IPS DF 6.9 (cell line): ENCODE measurements around the gene CAMK2A.

Experiments
- DNase-seq: peaks from one replicate; pipeline ENCODE4 v3.0.0-alpha.2; 2013; ENCODE audit warnings: low read depth, low spot score
- H3K27ac ChIP-seq: one replicate; pipeline ENCODE4 v1.5.1; 2013; ENCODE audit warnings: low read length, control low read depth
- H3K27me3 ChIP-seq: 2 replicates; pipeline ENCODE4 v1.6.1; 2013; ENCODE audit warnings: mild to moderate bottlenecking, low read length; ENCODE audit not compliant: control insufficient read depth, insufficient read depth
- H3K36me3 ChIP-seq: 2 replicates; pipeline ENCODE4 v1.6.1; 2013; ENCODE audit warnings: low read length; ENCODE audit not compliant: control insufficient read depth, insufficient read depth
- H3K4me1 ChIP-seq: 2 replicates; pipeline ENCODE4 v1.6.1; 2013; ENCODE audit warnings: low read length; ENCODE audit not compliant: control insufficient read depth, insufficient read depth
- H3K4me3 ChIP-seq: 2 replicates; pipeline ENCODE4 v1.5.1; 2013; ENCODE audit warnings: mild to moderate bottlenecking, low read length
- H3K9me3 ChIP-seq: 2 replicates; pipeline ENCODE4 v1.6.1; 2013; ENCODE audit warnings: low read length, inconsistent platforms; ENCODE audit not compliant: control insufficient read depth, insufficient read depth
- WGBS: extraction: QIAGEN DNeasy Blood & Tissue Kit; methylation state at CpG from one replicate; pipeline ENCODE4 v1.1.7; 2013; ENCODE audit warnings: mixed read lengths, missing lambda C conversion rate; ENCODE audit not compliant: insufficient read length, insufficient coverage; 5-methylcytosine and 5-hydroxymethylcytosine counted together

CAMK2A gene

GRCh38 chr5:150279330-150280020 lies 10.1 kb downstream of the CAMK2A start:
- no CpG with 5 or more reads among the region's 13 CpGs for whole genome bisulfite sequencing

GRCh38 chr5:150278916-150279315 lies 10.7 kb downstream of the CAMK2A start:
- no CpG with 5 or more reads among the region's 6 CpGs for WGBS
- Histone ChIP-seq H3K4me3 (no peak overlapping the region), H3K9me3 (no peaks in the 10 kb centered on the region), H3K36me3 (no peaks in the 10 kb centered on the region), H3K27ac (no peak overlapping the region), H3K4me1 (no peaks in the 10 kb centered on the region; the same call in 1 of the 2 replicates), H3K27me3 (no peaks in the 10 kb centered on the region)
- DNase-seq: no peak

More at GRCh38 chr5:150279330-150280020, 10.1 kb downstream of the CAMK2A start:
- H3K27me3 ChIP-seq: no peaks in the 10 kb centered on the region
- no peak overlapping the region for H3K4me3 ChIP-seq
- H3K4me1 ChIP-seq: peaks cover 2% of the 10 kb centered on the region; the same call in 1 of the 2 replicates
- no peak for DNase-seq
- H3K9me3 ChIP-seq: no peaks in the 10 kb centered on the region
- H3K27ac ChIP-seq: no peak overlapping the region
- H3K36me3 ChIP-seq: no peaks in the 10 kb centered on the region

DNA sequence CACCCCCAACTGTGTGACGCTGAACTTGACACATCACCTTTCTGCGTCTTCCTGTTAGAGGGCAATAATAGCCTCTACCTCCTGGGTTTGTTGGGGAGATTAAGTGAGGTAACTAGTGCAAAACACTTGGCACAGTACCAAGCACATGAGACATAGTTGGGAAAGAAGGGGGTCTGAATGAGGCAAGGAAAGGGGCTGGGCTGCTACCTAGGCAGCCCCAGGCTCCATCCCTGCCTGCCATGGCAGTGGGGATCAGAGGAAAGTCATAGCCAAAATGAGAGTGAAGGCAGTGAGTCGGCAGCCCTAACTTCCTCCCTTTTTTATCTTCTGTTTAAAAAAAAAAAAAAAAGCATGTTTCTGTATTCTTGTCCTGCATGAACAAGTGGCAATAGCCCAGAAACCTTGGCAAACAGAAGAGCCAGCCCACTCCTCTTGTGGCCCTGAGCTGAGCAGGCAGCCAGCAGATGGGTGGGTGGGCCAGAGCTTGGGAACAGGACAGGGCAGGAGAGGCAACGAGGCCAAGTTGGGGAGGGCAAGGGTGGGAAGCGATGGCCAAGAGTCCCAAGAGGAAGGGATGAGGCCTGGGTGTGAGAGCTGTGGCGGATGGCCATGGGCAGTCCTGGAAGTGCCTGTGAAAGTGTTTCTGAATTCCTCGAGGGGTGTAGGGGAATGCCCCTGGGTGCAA lies 11.4 kb downstream of the CAMK2A start:
- no peak overlapping the region for H3K27ac ChIP-seq
- no peaks in the 10 kb centered on the region; the same call in 1 of the 2 replicates for H3K4me1 ChIP-seq
- H3K4me3 ChIP-seq: no peak overlapping the region
- no peak for DNase-seq
- H3K9me3 ChIP-seq: no peaks in the 10 kb centered on the region
- WGBS: no CpG with 5 or more reads among the region's 7 CpGs
- no peaks in the 10 kb centered on the region for H3K36me3 ChIP-seq
- no peaks in the 10 kb centered on the region for H3K27me3 ChIP-seq

GRCh38 chr5:150277043-150277442 lies 12.5 kb downstream of the CAMK2A start:
- Histone ChIP-seq H3K27ac (no peak overlapping the region), H3K36me3 (no peaks in the 10 kb centered on the region), H3K4me1 (no peaks in the 10 kb centered on the region; the same call in 1 of the 2 replicates), H3K9me3 (no peaks in the 10 kb centered on the region), H3K27me3 (no peaks in the 10 kb centered on the region), H3K4me3 (no peak overlapping the region)
- WGBS: no CpG with 5 or more reads among the region's 4 CpGs
- DNase-seq: no peak

DNA sequence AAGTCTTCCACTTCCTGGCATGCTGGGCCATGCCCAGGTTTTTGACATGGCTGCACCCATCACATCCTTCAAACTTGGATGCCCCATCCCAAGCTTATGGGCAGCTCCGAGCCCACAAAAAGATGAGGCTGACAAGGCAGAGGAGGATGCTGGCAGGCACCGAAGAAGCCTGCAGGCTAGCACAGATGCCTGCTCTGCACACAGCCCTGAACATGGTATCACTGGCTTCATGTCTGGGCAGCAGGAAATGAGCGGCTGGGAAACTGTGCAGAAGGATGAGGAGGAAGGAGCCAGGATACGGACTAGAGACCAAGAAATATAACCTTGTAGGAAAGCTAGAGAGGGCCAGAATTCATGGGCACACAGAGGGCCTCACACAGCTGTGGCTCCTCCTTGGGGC lies 14.8 kb downstream of the CAMK2A start:
- Histone ChIP-seq H3K4me3 (no peak overlapping the region), H3K27ac (no peak overlapping the region), H3K9me3 (no peaks in the 10 kb centered on the region), H3K36me3 (no peaks in the 10 kb centered on the region), H3K4me1 (peaks cover under 1% of the 10 kb centered on the region), H3K27me3 (no peaks in the 10 kb centered on the region)
- DNase-seq: no peak
- no CpG with 5 or more reads among the region's 4 CpGs for WGBS

DNA sequence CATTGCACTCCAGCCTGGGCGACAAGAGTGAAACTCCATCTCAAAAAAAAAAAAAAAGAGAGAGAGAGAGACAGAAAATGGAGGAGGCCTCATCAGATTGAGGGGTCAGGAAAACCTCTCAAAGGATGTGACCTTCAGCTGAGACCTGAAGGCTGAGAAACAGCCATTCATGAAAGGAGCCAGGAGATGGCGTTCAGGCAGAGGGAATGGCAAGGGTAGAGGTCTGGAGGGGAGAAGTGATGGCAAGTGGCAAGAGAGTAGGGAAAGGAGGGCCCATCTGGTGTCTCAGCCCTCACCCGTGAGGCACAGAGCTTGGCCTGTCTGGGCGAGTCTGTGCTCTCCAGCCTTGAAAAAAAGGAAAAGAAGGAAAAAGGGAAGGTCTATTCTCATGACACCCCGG lies 17.0 kb downstream of the CAMK2A start:
- WGBS: no CpG with 5 or more reads among the region's 5 CpGs
- DNase-seq: no peak
- Histone ChIP-seq H3K4me3 (no peak overlapping the region), H3K4me1 (peaks cover 2% of the 10 kb centered on the region), H3K27me3 (no peaks in the 10 kb centered on the region), H3K9me3 (no peaks in the 10 kb centered on the region), H3K27ac (no peak overlapping the region), H3K36me3 (no peaks in the 10 kb centered on the region)

DNA sequence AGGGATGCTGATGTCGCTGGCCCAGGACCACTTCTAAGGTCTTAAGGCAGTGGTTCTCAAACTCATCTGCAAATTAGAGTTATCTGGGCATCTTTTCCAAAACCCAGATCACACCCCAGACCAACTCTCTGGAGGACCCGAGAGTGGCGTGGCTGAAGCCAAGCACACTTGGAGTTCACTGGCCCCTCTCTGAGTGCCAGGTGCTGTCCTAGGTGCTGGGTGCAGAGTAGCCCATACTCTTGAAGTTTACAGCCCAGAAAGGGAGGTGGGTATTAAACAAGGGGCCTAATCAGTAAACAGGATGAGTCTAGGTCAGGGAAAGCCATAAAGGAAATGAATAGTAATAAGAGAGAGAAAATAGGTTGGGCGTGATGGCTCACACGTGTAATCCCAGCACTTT lies 17.6 kb downstream of the CAMK2A start:
- Histone ChIP-seq H3K4me3 (no peak overlapping the region), H3K27me3 (no peaks in the 10 kb centered on the region), H3K9me3 (no peaks in the 10 kb centered on the region), H3K27ac (no peak overlapping the region), H3K36me3 (no peaks in the 10 kb centered on the region), H3K4me1 (peaks cover 3% of the 10 kb centered on the region)
- DNase-seq: no peak
- WGBS: no CpG with 5 or more reads among the region's 5 CpGs

DNA sequence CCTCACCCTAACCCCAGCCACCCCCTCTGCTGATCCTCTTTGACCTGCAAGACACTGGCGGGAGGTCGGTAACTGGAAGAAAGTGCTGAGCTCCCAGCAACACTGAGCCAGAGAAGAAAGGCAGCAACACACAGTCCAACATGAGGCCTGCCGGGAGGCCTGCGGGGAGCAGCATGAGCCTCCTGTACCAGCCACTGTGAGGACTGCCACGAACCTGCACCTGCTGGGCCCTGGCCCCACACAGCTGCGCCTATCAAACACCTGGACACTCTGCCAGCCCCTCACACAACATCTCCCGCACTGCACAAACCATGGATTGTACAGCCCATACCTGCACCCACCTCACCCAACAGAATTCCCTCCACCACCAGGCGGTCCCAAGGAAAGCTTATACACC lies 18.3 kb downstream of the CAMK2A start:
- Histone ChIP-seq H3K4me3 (no peak overlapping the region), H3K36me3 (no peaks in the 10 kb centered on the region), H3K27ac (no peak overlapping the region), H3K27me3 (no peaks in the 10 kb centered on the region), H3K9me3 (no peaks in the 10 kb centered on the region), H3K4me1 (peaks cover 4% of the 10 kb centered on the region)
- DNase-seq: no peak
- no CpG with 5 or more reads among the region's 8 CpGs for WGBS

GRCh38 chr5:150270541-150271295 lies 18.9 kb downstream of the CAMK2A start:
- WGBS: no CpG with 5 or more reads among the region's 12 CpGs

GRCh38 chr5:150266871-150267291 lies 22.7 kb downstream of the CAMK2A start:
- H3K9me3 ChIP-seq: no peaks in the 10 kb centered on the region

More at GRCh38 chr5:150270541-150271295, 18.9 kb downstream of the CAMK2A start:
- H3K36me3 ChIP-seq: no peaks in the 10 kb centered on the region
- no peak overlapping the region for H3K4me3 ChIP-seq
- H3K9me3 ChIP-seq: no peaks in the 10 kb centered on the region
- no peaks in the 10 kb centered on the region for H3K27me3 ChIP-seq
- no peak for DNase-seq
- no peak overlapping the region for H3K27ac ChIP-seq
- peaks cover 4% of the 10 kb centered on the region for H3K4me1 ChIP-seq

More at GRCh38 chr5:150266871-150267291, 22.7 kb downstream of the CAMK2A start:
- DNase-seq: no peak
- no CpG with 5 or more reads among the region's 4 CpGs for WGBS
- H3K27ac ChIP-seq: no peak overlapping the region
- H3K4me3 ChIP-seq: no peak overlapping the region
- H3K4me1 ChIP-seq: peaks cover 7% of the 10 kb centered on the region
- no peaks in the 10 kb centered on the region for H3K36me3 ChIP-seq
- no peaks in the 10 kb centered on the region for H3K27me3 ChIP-seq
